ENCODE results near the gene BRINP2.

- TF ChIP-seq TEAD1 (CRISPR knock-in tag; IDR thresholded peaks at IDR 0.05): no peak
- no peak for TF ChIP-seq NFYB (CRISPR knock-in tag; conservative IDR thresholded peaks at IDR 0.05; ENCODE audit: low read depth)
- no peak for TF ChIP-seq SMAD3 (CRISPR knock-in tag; IDR thresholded peaks at IDR 0.05; ENCODE audit: borderline replicate concordance)
- no peak for TF ChIP-seq CTCF (IDR thresholded peaks at IDR 0.05)
- TF ChIP-seq NFE2L1 (CRISPR knock-in tag; IDR thresholded peaks at IDR 0.05): no peak
- TF ChIP-seq CDX4 (CRISPR knock-in tag; IDR thresholded peaks at IDR 0.05; ENCODE audit: borderline replicate concordance): no peak
- TF ChIP-seq KAT7 (CRISPR knock-in tag; IDR thresholded peaks at IDR 0.05; ENCODE audit: borderline replicate concordance): no peak
Measured at GRCh38 chr1:177186639-177187038, 15.9 kb downstream of the BRINP2 start.
